ENCODE data around the gene NKAIN2. TPM values are rescaled to one million over a fixed set of nuclear protein-coding genes. Genes with fewer than 3 reads are reported as not detected.

NKAIN2 gene
- total RNA-seq, 1 experiment from 2014 or later: 2.2 TPM

- Histone ChIP-seq H3K27me3 (replicated peaks; ENCODE audit: insufficient read depth, low read depth, low read length, poor library complexity) (no peaks in the 10 kb centered on the region), H3K4me3 (ENCODE audit: low read depth, low read length, poor library complexity, severe bottlenecking) (no peak overlapping the region), H3K36me3 (ENCODE audit: insufficient read depth, low read length, poor library complexity, severe bottlenecking) (no peaks in the 10 kb centered on the region), H3K9me3 (ENCODE audit: low read depth, low read length, poor library complexity, severe bottlenecking) (no peaks in the 10 kb centered on the region), H3K4me1 (ENCODE audit: insufficient read depth, low read length, poor library complexity, severe bottlenecking) (no peaks in the 10 kb centered on the region), H3K27ac (ENCODE audit: low read depth, low read length, poor library complexity, severe bottlenecking) (no peak overlapping the region)
- TF ChIP-seq CTCF (conservative IDR thresholded peaks at IDR 0.05; ENCODE audit: low read depth, low read length) (no peak), EZH2 (IDR thresholded peaks at IDR 0.05; ENCODE audit: borderline replicate concordance, low read depth, low read length, poor library complexity, severe bottlenecking) (no peak)
- CTCF ChIA-PET: no interaction called here
- DNase-seq (ENCODE audit: low spot score): no peak
- POLR2A ChIA-PET (ENCODE audit: low non-redundant PET): no interaction called here
- BruUV-seq (replicated peaks): no TSS peak
- intact Hi-C loops (cut with micrococcal nuclease; ENCODE audit: unreplicated experiment): no loop called here
Observed at GRCh38 chr6:124536842-124537191, 733.2 kb downstream of the NKAIN2 start.

DNA sequence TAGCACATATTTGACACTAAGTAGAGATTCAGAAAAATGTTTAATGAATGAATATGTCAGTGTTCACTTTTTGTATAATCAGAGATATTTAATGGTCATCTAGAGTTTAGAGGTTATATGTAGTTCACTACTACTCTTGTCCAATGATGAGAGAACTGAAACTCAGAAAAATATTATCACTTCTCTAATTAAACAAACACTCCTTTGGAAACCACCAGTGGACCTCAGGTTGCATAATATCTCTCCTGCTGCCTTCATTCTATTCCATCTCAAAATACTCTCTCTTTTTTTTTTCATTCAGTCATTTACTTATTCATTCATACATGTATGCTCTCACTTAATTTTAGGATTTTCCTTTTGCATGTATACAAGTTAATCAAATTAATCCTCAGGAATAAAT lies 735.4 kb downstream of the NKAIN2 start:
- no peaks in the 10 kb centered on the region for H3K9me3 ChIP-seq (ENCODE audit: low read depth, low read length, poor library complexity, severe bottlenecking)
- H3K4me3 ChIP-seq (ENCODE audit: low read depth, low read length, poor library complexity, severe bottlenecking): no peak overlapping the region
- no TSS peak for BruUV-seq (replicated peaks)
- DNase-seq (ENCODE audit: low spot score): no peak
- H3K27ac ChIP-seq (ENCODE audit: low read depth, low read length, poor library complexity, severe bottlenecking): no peak overlapping the region
- ChIA-PET POLR2A (ENCODE audit: low non-redundant PET) (no interaction called here), CTCF (no interaction called here)
- TF ChIP-seq EZH2 (IDR thresholded peaks at IDR 0.05; ENCODE audit: borderline replicate concordance, low read depth, low read length, poor library complexity, severe bottlenecking) (no peak), CTCF (conservative IDR thresholded peaks at IDR 0.05; ENCODE audit: low read depth, low read length) (no peak)
- no peaks in the 10 kb centered on the region for H3K36me3 ChIP-seq (ENCODE audit: insufficient read depth, low read length, poor library complexity, severe bottlenecking)
- intact Hi-C loops (cut with micrococcal nuclease; ENCODE audit: unreplicated experiment): no loop called here
- H3K27me3 ChIP-seq (replicated peaks; ENCODE audit: insufficient read depth, low read depth, low read length, poor library complexity): no peaks in the 10 kb centered on the region
- no peaks in the 10 kb centered on the region for H3K4me1 ChIP-seq (ENCODE audit: insufficient read depth, low read length, poor library complexity, severe bottlenecking)

DNA sequence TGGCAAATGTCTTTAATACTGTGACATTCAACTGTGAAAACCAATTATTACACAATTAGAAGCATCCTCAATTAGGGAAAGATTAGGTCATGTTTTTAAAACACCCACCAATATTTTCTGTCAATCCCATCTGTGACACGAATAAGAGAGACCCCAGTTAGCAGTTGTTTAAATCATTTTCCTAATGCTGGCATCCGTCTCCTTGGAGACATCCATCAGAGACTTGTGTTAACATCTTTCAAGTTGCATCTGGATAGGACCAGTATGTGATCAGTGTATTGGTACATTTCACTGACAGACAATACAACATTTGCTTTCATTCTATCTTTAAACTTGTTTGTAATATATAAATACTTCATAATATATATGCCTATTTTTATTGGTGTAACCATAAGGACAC lies 737.9 kb downstream of the NKAIN2 start:
- POLR2A ChIA-PET (ENCODE audit: low non-redundant PET): no interaction called here
- Histone ChIP-seq H3K27me3 (replicated peaks; ENCODE audit: insufficient read depth, low read depth, low read length, poor library complexity) (no peaks in the 10 kb centered on the region), H3K9me3 (ENCODE audit: low read depth, low read length, poor library complexity, severe bottlenecking) (no peaks in the 10 kb centered on the region), H3K4me3 (ENCODE audit: low read depth, low read length, poor library complexity, severe bottlenecking) (no peak overlapping the region), H3K4me1 (ENCODE audit: insufficient read depth, low read length, poor library complexity, severe bottlenecking) (no peaks in the 10 kb centered on the region), H3K36me3 (ENCODE audit: insufficient read depth, low read length, poor library complexity, severe bottlenecking) (no peaks in the 10 kb centered on the region), H3K27ac (ENCODE audit: low read depth, low read length, poor library complexity, severe bottlenecking) (no peak overlapping the region)
- DNase-seq (ENCODE audit: low spot score): no peak
- TF ChIP-seq CTCF (conservative IDR thresholded peaks at IDR 0.05; ENCODE audit: low read depth, low read length): no peak
- no peak for TF ChIP-seq EZH2 (IDR thresholded peaks at IDR 0.05; ENCODE audit: borderline replicate concordance, low read depth, low read length, poor library complexity, severe bottlenecking)
- no TSS peak for BruUV-seq (replicated peaks)
- intact Hi-C loops (cut with micrococcal nuclease; ENCODE audit: unreplicated experiment): no loop called here
- CTCF ChIA-PET: no interaction called here
